HEK293 (cell line): ENCODE measurements around the gene PTPN20.

Experiments
- CTCF ChIA-PET: fragments of 350-600 bp; formaldehyde crosslinking; extraction: SDS; loops from one replicate; lab custom pipeline; 2021; ENCODE audit warnings: antibody characterized with exemption; lab: Yijun Ruan, JAX
- POLR2A ChIA-PET: fragments of 300-600 bp; formaldehyde crosslinking; extraction: SDS; loops from one replicate; lab custom pipeline; 2020; ENCODE audit warnings: antibody characterized with exemption, inconsistent platforms; lab: Yijun Ruan, JAX
- H3K27ac ChIP-seq: fragments of 200-500 bp; sonication (Bioruptor generic); 2 replicates; pipeline ENCODE4 v1.5.1; 2014; ENCODE audit warnings: low read depth, low read length, control low read depth, inconsistent platforms; ENCODE audit errors: extremely low read depth
- H3K36me3 ChIP-seq, 2 experiments: fragments of 200-500 bp in 1 of 2; sonication (Bioruptor generic) in 1 of 2; 1 replicate in 1 of 2; 2 replicates in 1 of 2; pipeline ENCODE4 v1.5.1; 2014 to 2017; ENCODE audit warnings: inconsistent platforms in 2 of 2, low read length in 2 of 2; ENCODE audit not compliant: control insufficient read depth in 2 of 2, insufficient read depth in 1 of 2
- H3K4me1 ChIP-seq: fragments of 200-500 bp; sonication (Bioruptor generic); 2 replicates; pipeline ENCODE4 v1.5.1; 2014; ENCODE audit warnings: mild to moderate bottlenecking, low read length, inconsistent platforms; ENCODE audit not compliant: control insufficient read depth, insufficient read depth
- H3K4me3 ChIP-seq: 2 replicates; pipeline ENCODE4 v1.5.1; 2011; ENCODE audit warnings: low read depth, mild to moderate bottlenecking, control low read depth, low read length, moderate library complexity
- H3K9me3 ChIP-seq: fragments of 200-500 bp; sonication (Bioruptor generic); 2 replicates; pipeline ENCODE4 v1.5.1; 2014; ENCODE audit warnings: low read depth, low read length, inconsistent platforms; ENCODE audit not compliant: control insufficient read depth, insufficient read depth
- ATF2 ChIP-seq: fragments of 450-650 bp; formaldehyde crosslinking; IDR thresholded peaks from 2 replicates; pipeline ENCODE4 v1.5.1; 2016; ENCODE audit warnings: missing biosample characterization, missing genetic modification characterization, low read depth
- BCL11A ChIP-seq: fragments of 450-650 bp; formaldehyde crosslinking; IDR thresholded peaks from 2 replicates; pipeline ENCODE4 v1.5.1; 2016; ENCODE audit warnings: low read depth, missing biosample characterization, missing genetic modification characterization
- KLF1 ChIP-seq: fragments of 450-650 bp; formaldehyde crosslinking; IDR thresholded peaks from 2 replicates; pipeline ENCODE4 v1.5.1; 2016; ENCODE audit warnings: missing biosample characterization, missing genetic modification characterization
- KLF17 ChIP-seq: fragments of 450-650 bp; formaldehyde crosslinking; IDR thresholded peaks from 2 replicates; pipeline ENCODE4 v1.5.1; 2016; ENCODE audit warnings: missing biosample characterization, missing genetic modification characterization
- PRDM6 ChIP-seq: fragments of 450-650 bp; formaldehyde crosslinking; IDR thresholded peaks from 2 replicates; pipeline ENCODE4 v1.5.1; 2017; ENCODE audit warnings: missing biosample characterization, missing genetic modification characterization
- ZBTB6 ChIP-seq: fragments of 450-650 bp; formaldehyde crosslinking; IDR thresholded peaks from 2 replicates; pipeline ENCODE4 v1.5.1; 2017; ENCODE audit warnings: missing biosample characterization, missing genetic modification characterization
- ZEB2 ChIP-seq: fragments of 450-650 bp; formaldehyde crosslinking; IDR thresholded peaks from 2 replicates; pipeline ENCODE4 v1.5.1; 2016; ENCODE audit warnings: missing biosample characterization, missing genetic modification characterization
- ZIC2 ChIP-seq: fragments of 450-650 bp; formaldehyde crosslinking; IDR thresholded peaks from 2 replicates; pipeline ENCODE4 v1.5.1; 2016; ENCODE audit warnings: missing biosample characterization, missing genetic modification characterization
- ZNF10 ChIP-seq: fragments of 450-650 bp; formaldehyde crosslinking; IDR thresholded peaks from 2 replicates; pipeline ENCODE4 v1.5.1; 2017; ENCODE audit warnings: missing biosample characterization, missing genetic modification characterization
- ZNF148 ChIP-seq: fragments of 450-650 bp; formaldehyde crosslinking; IDR thresholded peaks from 2 replicates; pipeline ENCODE4 v1.5.0; 2017; ENCODE audit warnings: missing biosample characterization, missing genetic modification characterization, borderline replicate concordance
- ZNF169 ChIP-seq: fragments of 450-650 bp; formaldehyde crosslinking; IDR thresholded peaks from 2 replicates; pipeline ENCODE4 v1.5.1; 2016; ENCODE audit warnings: missing biosample characterization, missing genetic modification characterization
- ZNF394 ChIP-seq: fragments of 450-650 bp; formaldehyde crosslinking; IDR thresholded peaks from 2 replicates; pipeline ENCODE4 v1.5.1; 2016; ENCODE audit warnings: missing biosample characterization, missing genetic modification characterization, mild to moderate bottlenecking, moderate library complexity, borderline replicate concordance
- ZNF692 ChIP-seq: fragments of 450-650 bp; formaldehyde crosslinking; IDR thresholded peaks from 2 replicates; pipeline ENCODE4 v1.5.1; 2016; ENCODE audit warnings: missing biosample characterization, missing genetic modification characterization
- ZNF747 ChIP-seq: fragments of 450-650 bp; formaldehyde crosslinking; IDR thresholded peaks from 2 replicates; pipeline ENCODE4 v1.5.1; 2016; ENCODE audit warnings: missing biosample characterization, missing genetic modification characterization
- ZNF76 ChIP-seq: fragments of 450-650 bp; formaldehyde crosslinking; IDR thresholded peaks from 2 replicates; pipeline ENCODE4; 2016; ENCODE audit warnings: low read depth, missing biosample characterization, missing genetic modification characterization, borderline replicate concordance

The PTPN20 gene

GRCh38 chr10:47019155-47020145 lies 108.2 kb downstream of the PTPN20 start (continued):
- TF ChIP-seq ATF2 (tag by site-specific recombination) (no peak), ZNF76 (tag by site-specific recombination) (no peak), ZNF169 (tag by site-specific recombination) (no peak), ZEB2 (tag by site-specific recombination) (no peak), ZBTB6 (tag by site-specific recombination) (no peak), ZIC2 (no peak), ZNF394 (tag by site-specific recombination) (no peak), KLF1 (tag by site-specific recombination) (no peak), ZNF692 (tag by site-specific recombination) (no peak), PRDM6 (tag by site-specific recombination) (no peak)

GRCh38 chr10:47020471-47020870 lies 109.2 kb downstream of the PTPN20 start:
- H3K4me1 ChIP-seq: no peaks in the 10 kb centered on the region
- no peaks in the 10 kb centered on the region for H3K9me3 ChIP-seq
- ChIA-PET POLR2A (no interaction called here), CTCF (interaction anchor here (2.1 kb wide), 1 partner anchor 28 kb away, joined by 7 read pairs; no protein-coding TSS in a partner anchor)
- no peaks in the 10 kb centered on the region for H3K36me3 ChIP-seq
- no peak for TF ChIP-seq ZNF148 (tag by site-specific recombination)
- no peak for TF ChIP-seq KLF17 (tag by site-specific recombination)
- no peak for TF ChIP-seq ZNF10 (tag by site-specific recombination)
- TF ChIP-seq ZNF747 (tag by site-specific recombination): no peak
- TF ChIP-seq BCL11A: no peak
- H3K27ac ChIP-seq: no peak overlapping the region
- no peak overlapping the region for H3K4me3 ChIP-seq
